GM19351 (cell line): ENCODE results near the gene ARHGAP21.
A peak's percentile ranks its signal among the peaks of the same experiment; 100 is the strongest.
"Not testable (repeated sequence)": the region's sequence is repeated elsewhere in the genome, so short reads cannot be mapped to it uniquely, and the experiment has no call there.

ENCODE experiments used
- ATAC-seq: cut with Tn5 transposase; IDR thresholded peaks from one replicate; pipeline ENCODE4 v1.9.1; 2021; ENCODE audit warnings: mild to moderate bottlenecking, moderate library complexity; ENCODE audit not compliant: unreplicated experiment

Gene ARHGAP21

GRCh38 chr10:24642921-24643678, 80.6 kb downstream of the ARHGAP21 start:
- peak; percentile 80 for ATAC-seq

GRCh38 chr10:24639124-24639523, 84.6 kb downstream of the ARHGAP21 start:
- no peak for ATAC-seq

- no peak for ATAC-seq
Observed at GRCh38 chr10:24625778-24626177, 97.9 kb downstream of the ARHGAP21 start.

GRCh38 chr10:24623383-24623782, 100.3 kb downstream of the ARHGAP21 start:
- ATAC-seq, result no peak

GRCh38 chr10:24622781-24623301, 100.8 kb downstream of the ARHGAP21 start:
- ATAC-seq, result peak; percentile 69

DNA sequence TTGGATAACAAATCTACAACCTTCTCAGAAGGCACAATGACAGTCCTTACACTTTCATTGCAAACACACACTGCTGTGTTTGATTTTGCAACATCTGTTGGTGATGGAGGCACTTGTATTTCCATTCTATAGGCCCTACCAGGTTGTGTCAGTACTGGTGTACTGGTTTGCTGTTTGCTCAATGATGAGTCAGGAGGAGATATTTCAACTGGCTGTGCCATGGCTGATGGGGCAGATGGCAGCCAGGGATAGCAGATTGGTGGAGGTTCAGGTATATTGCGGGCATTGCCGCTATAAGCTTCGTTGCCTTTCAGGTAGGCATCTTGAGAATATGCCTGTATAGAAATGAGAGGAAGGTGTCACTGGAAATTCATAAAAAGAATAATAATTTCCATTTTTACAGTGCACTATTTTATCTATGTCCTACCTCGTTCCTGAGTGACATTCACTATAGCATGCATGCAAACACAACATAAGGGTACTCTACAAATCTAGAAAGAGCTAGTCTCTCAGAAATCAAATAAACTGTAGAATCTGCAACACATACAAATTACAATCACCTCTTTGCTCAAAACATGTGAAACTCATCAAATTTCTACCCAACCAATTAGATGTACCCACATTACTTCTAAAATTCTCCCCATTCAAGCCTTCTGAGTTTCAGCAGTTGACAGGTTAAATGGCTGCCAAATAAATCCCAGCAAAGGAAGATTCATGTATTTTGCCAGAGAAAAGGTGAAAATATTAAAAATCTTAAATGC, 102.5 kb downstream of the ARHGAP21 start:
- ATAC-seq, result not testable (repeated sequence)

- not testable (repeated sequence) for ATAC-seq
Observed at GRCh38 chr10:24619994-24620310, 103.7 kb downstream of the ARHGAP21 start.

DNA sequence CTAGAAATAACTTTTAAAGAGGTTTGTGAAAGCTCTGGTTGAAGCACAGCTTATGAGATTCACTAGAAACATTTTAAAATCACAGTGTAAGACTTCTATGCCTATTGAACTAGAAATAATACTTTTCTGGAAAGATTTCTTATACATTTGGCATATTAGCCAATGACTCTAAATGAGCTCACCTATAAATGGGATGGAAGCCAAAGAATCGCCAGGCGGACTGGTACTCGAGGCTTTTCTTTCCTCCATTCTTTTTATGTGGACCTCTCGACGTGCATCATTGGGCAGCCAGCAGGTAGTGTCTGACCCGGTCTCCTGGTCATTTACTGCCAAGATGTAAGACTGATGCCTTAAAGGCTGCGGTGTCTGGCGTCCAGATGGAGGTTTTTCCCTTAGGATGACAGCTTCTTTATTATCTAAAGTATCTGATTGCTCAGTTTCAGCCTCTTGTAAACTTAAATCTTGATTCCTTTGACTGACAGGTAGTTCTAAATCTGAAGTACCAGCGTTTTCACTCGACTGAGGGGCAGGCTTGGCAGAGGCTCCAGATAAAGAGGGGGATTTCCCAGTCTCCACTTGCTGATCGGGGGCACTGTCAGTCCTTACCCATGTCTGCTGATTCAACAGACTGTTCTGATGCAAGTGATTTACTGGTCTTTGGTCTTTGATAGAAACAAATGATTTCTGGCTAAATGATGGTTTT, 104.2 kb downstream of the ARHGAP21 start:
- ATAC-seq, result not testable (repeated sequence)

DNA sequence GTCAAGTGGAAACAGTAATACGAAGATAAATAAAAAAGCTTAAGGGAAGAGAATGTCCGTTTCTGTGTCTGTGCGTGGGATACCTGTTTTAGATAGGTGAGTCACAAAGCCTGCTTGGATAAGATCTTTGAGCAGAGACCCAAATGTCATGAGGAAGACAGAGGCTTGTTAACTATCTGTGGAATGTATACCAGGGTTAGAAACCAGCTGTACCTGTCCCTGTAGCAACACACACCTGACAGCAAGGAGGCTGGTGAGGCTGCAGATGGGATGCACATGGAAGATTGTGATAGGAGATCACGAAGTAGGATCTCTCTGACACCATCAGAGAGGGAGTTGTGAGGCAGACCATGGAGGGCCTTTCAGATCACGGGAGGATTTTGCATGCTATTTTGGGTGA, 105.3 kb downstream of the ARHGAP21 start:
- no peak for ATAC-seq

- peak; percentile 75 for ATAC-seq
Observed at GRCh38 chr10:24617771-24618396, 105.8 kb downstream of the ARHGAP21 start.

GRCh38 chr10:24616536-24616935, 107.2 kb downstream of the ARHGAP21 start:
- no peak for ATAC-seq

DNA sequence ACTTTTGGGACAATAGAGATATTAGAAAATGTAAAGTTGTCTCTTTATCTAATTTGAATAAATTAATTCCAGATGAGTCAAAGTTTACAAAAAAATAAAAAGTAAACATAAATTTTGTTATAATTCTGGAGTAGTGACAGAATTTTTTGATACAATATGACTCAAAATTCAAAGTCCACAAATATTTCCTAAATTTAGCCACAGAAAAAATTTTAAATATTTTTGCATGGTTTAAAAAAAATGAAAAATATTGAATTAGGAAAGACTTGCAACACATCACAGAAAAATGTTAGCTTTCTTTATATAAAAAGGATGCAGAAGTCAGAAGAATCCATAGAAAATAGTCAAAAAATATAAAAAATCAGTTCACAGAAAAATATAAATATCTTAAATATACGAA, 117.7 kb downstream of the ARHGAP21 start:
- no peak for ATAC-seq

DNA sequence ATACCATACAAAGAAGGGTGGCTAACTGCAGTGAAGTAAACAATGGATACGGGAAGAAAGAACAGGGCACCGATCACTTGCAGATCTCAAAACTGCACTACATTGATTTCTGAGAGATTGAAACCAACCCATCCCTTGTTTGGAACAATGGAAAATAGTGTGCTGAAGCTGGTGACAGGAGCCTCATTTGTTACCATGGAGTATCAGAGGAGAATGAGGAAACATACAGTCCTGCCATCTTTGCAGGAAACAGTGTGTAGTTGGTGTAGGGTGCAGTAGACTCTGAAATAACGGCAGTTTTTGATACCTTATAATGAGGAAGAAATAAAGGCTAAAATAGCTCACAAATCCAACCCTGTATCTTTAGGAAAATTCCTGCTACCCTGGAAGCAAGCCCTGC, 118.5 kb downstream of the ARHGAP21 start:
- no peak for ATAC-seq

- no peak for ATAC-seq
Observed at GRCh38 chr10:24603333-24603732, 120.4 kb downstream of the ARHGAP21 start.

GRCh38 chr10:24597961-24598360, 125.7 kb downstream of the ARHGAP21 start:
- no peak for ATAC-seq

GRCh38 chr10:24597426-24597825, 126.3 kb downstream of the ARHGAP21 start:
- no peak for ATAC-seq

DNA sequence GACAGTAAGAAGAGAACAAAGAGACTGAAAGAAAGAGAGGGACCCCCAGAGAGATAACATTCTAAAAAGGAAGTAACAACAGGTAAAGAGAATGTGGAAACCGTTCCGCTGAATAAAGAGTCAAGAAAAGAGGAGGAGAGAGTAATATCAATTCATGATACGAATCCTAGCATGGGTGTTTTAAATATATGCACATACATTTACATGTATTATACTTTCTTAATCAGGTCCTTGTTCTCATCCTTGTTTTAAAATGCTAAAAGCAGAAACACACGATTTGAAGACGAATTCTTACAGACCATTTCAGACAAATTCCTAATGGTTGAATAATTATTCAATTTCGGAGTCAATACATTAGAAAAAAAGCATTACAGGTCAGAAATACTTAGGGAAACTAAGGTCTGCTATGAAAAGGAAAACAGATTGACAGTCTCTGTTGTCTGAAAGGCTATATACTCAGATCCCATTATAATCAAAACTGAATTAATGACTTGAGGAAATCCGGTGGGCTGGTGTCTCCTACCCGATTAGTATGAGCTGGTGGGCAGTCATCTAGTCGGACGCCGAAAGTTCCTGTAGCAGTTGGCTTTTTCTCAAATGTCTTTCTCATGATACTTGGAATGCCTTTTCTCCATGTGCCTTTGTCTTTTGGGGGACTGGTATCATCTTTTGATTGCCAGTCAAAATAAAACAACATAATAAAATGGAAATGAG, 127.3 kb downstream of the ARHGAP21 start:
- ATAC-seq, result no peak

DNA sequence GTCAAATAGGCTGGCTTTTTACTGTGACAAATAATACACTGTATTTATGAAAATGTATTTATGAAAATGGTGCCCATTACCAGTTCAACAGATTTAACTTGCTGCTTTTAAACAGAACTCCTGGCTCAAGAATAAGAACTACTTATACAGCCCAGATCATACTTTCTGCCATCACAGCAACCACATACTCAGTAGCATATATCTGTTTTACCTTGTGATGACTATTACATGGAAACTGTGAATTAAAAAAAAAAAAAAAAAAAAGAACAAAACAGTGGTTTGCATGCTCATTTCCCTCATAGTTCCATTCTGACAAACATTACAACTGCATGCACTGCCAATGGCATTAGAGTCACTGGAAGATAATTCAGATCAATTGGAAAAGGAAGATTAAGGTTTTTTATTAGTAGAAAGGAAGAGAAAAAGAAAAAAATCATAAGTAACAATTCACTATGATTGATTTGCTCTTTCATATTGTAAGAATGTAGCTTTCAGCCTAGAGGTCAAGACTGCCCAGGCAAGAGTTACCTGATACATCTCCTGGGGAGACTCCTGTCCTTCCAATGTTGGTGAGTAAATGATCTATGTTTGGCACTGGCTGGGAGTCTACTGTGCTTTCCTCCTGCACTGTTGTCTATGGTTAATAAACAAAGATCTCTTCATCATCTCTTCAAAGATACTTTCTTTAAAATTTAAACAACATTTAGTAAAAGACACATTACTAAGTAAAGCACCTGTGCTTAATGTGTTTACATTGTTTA, 132.8 kb downstream of the ARHGAP21 start:
- ATAC-seq, result no peak

- ATAC-seq, result no peak
Observed at GRCh38 chr10:24589265-24589664, 134.4 kb downstream of the ARHGAP21 start.

DNA sequence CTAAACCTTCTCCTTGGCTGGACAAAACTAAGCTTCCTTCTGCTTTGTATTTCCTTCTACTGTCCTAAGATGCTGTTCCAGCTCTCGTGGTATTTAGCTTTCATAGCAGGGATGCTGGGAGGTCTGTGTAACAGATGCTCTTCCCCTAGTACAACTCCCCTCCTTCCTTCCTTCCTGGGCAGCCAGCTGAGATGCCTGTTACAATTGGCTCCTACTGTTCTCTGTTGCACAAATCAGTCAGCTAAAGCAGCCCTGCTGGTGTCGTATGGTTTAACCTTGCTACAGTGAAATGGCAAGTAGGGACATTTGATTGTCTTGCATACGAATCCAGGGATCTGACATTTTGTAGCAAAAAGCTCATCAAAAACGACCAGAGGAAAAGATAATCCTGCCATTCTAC, 143.8 kb downstream of the ARHGAP21 start:
- no peak for ATAC-seq
